Ovary (tissue), 9 donors: Measurements from ENCODE around the gene NT5C2. TPM values are rescaled to one million over a fixed set of nuclear protein-coding genes. Genes with fewer than 3 reads are reported as not detected.

Experiments used
- DNase-seq, 5 donors: peaks; one replicate each; pipeline ENCODE4 v3.0.0-alpha.2; 2019 to 2020
- H3K27ac ChIP-seq, 2 donors: fragments of 200-600 bp; one replicate each; pipeline versions ENCODE4 v1.5.1 to v1.8.0; 2019 to 2022
- H3K27me3 ChIP-seq: fragments of 200-600 bp; one replicate; pipeline ENCODE4 v1.8.0; 2022
- H3K36me3 ChIP-seq: fragments of 200-600 bp; sonication (generic); one replicate; pipeline ENCODE4 v1.5.1; 2019
- H3K4me1 ChIP-seq: one replicate; pipeline ENCODE4 v1.8.1; 2013; ENCODE audit warnings: mild to moderate bottlenecking, moderate library complexity; ENCODE audit not compliant: insufficient read depth
- H3K4me3 ChIP-seq: fragments of 200-600 bp; sonication (generic); one replicate; pipeline ENCODE4 v1.5.1; 2017
- H3K9me3 ChIP-seq, 2 donors: fragments of 200-600 bp in 1 of 2; sonication (generic) in 1 of 2; one replicate each; pipeline versions ENCODE4 v1.5.1 to v1.8.1; 2013 to 2019; ENCODE audit warnings: mild to moderate bottlenecking in 1 of 2, moderate library complexity in 1 of 2
- CTCF ChIP-seq, 3 donors: fragments of 450-650 bp in 2 of 3; fragments of 200-600 bp in 1 of 3; IDR thresholded peaks; one replicate each; pipeline versions ENCODE4 v1.5.1 to v1.8.0; 2016 to 2022; ENCODE audit warnings: antibody characterized with exemption in 3 of 3, mild to moderate bottlenecking in 1 of 3
- EP300 ChIP-seq: sonication (generic); formaldehyde crosslinking; IDR thresholded peaks from one replicate; pipeline ENCODE4 v1.6.1; 2017; ENCODE audit warnings: antibody characterized with exemption
- POLR2A ChIP-seq: fragments of 450-650 bp; IDR thresholded peaks from one replicate; pipeline ENCODE4 v1.6.1; 2017; ENCODE audit warnings: antibody characterized with exemption, mild to moderate bottlenecking, moderate library complexity
- WGBS, 3 donors: extraction: QIAGEN DNeasy Blood & Tissue Kit in 1 of 3; methylation state at CpG; one replicate each; pipeline versions ENCODE4 v1.1.5 to v1.1.7; 2013 to 2017; 5-methylcytosine and 5-hydroxymethylcytosine counted together
- intact Hi-C, 4 donors: fragments of 100-400 bp; cut with DNase I; formaldehyde crosslinking; loops; one replicate each; pipeline versions ENCODE4 v1.11.0 to v1.15.1; 2022 to 2023
- polyA plus RNA-seq, 2 donors: library from polyadenylated mRNA; stranded (reverse); fragments of 200-250 nt in 1 of 2; fragments of 350-450 nt in 1 of 2; fragmentation: Illumina TruSeq in 1 of 2; extraction: RNeasy Lipid Tissue Mini Kit (QIAGEN cat#74804) in 1 of 2; gene quantifications; one replicate each; pipeline ENCODE4 v1.2.3, GENCODE V29; 2013 to 2014
- total RNA-seq, 7 donors: library from RNA; depleted of rRNA in 2 of 7; stranded (reverse); fragments of >200 nt in 2 of 7; fragmentation: NEBNext Ultra II Directional in 3 of 7; extraction: Animal tissue kit (Norgen Biotek cat#: 25700) in 3 of 7; gene quantifications; one replicate each; pipeline versions ENCODE4 v1.1.0 to v1.2.4, GENCODE V29; 2016 to 2023
- donor health status: DM: no; HTN: no; CAD: no; lungs with moderate emphysema.
- donor health status: DM: no; HTN: no; CAD: no.
- donor health status: Bipolar disorder and iron deficiency.
- donor health status: DM: yes; HTN: yes; CAD: no.
- donor health status: DM: no; HTN: no; CAD: no.
- donor health status: DM: yes; HTN: yes; CAD: no.

NT5C2 gene
- total and polyA plus RNA-seq, 9 donors, result 49.1 to 92.3 (median 62.0) TPM

GRCh38 chr10:103072891-103073290 is 120.2 kb downstream of the NT5C2 start:
- Histone ChIP-seq H3K27me3 (no peaks in the 10 kb centered on the region), H3K36me3 (no peaks in the 10 kb centered on the region), H3K9me3 (no peaks in the 10 kb centered on the region), H3K4me1 (peaks cover 2% of the 10 kb centered on the region), H3K27ac (no peak overlapping the region), H3K4me3 (no peak overlapping the region)
- no peak for DNase-seq
- TF ChIP-seq CTCF (IDR thresholded peaks at IDR 0.05), result no peak
- no peak for TF ChIP-seq POLR2A
- TF ChIP-seq EP300, result no peak
- 97 to 99% (median 97%) methylated on average over 8 of the region's 8 CpGs for WGBS, 3 donors
- intact Hi-C loops, result loop anchor here in 3 of 4 donors (10.0 kb wide), 4 partner anchors 172 to 348 kb away; partner anchors contain the start of genes CYP17A1 (in 1 of the 3) and RPEL1 (in 1 of the 3)

GRCh38 chr10:103072276-103072675 is 120.8 kb downstream of the NT5C2 start:
- no peaks in the 10 kb centered on the region for H3K9me3 ChIP-seq
- H3K4me1 ChIP-seq, result no peaks in the 10 kb centered on the region
- no peak for DNase-seq
- intact Hi-C loops, result loop anchor here in 3 of 4 donors (10.0 kb wide), 4 partner anchors 173 to 347 kb away; partner anchors contain the start of genes CYP17A1 (in 1 of the 3) and RPEL1 (in 1 of the 3)
- no peaks in the 10 kb centered on the region for H3K27me3 ChIP-seq
- no peak overlapping the region for H3K27ac ChIP-seq
- no peak for TF ChIP-seq EP300
- TF ChIP-seq POLR2A, result no peak
- no peak for TF ChIP-seq CTCF (IDR thresholded peaks at IDR 0.05)
- H3K36me3 ChIP-seq, result no peaks in the 10 kb centered on the region
- WGBS, 3 donors, result 90 to 92% (median 92%) methylated on average over 22 of the region's 22 CpGs
- H3K4me3 ChIP-seq, result no peak overlapping the region

GRCh38 chr10:103069453-103070331 is 123.4 kb downstream of the NT5C2 start:
- DNase-seq, result peak; percentile 54 to 75 (median 73)
- no peaks in the 10 kb centered on the region for H3K36me3 ChIP-seq
- no peaks in the 10 kb centered on the region for H3K27me3 ChIP-seq
- no peak overlapping the region for H3K4me3 ChIP-seq
- no peaks in the 10 kb centered on the region for H3K4me1 ChIP-seq
- TF ChIP-seq CTCF (IDR thresholded peaks at IDR 0.05) (peak; percentile 70 to 74 (median 73)), POLR2A (no peak)
- no peak overlapping the region for H3K27ac ChIP-seq
- H3K9me3 ChIP-seq, result no peaks in the 10 kb centered on the region
- 37 to 42% (median 42%) methylated on average over 16 of the region's 16 CpGs for WGBS, 3 donors
- intact Hi-C loops, result loop anchor here (1.0 to 10.0 kb wide), 8 partner anchors 152 to 345 kb away; partner anchors contain the start of genes CYP17A1 (in 3 of the 4), CNNM2 (in 2 of the 4) and RPEL1 (in 1 of the 4)

GRCh38 chr10:103067956-103068355 is 125.1 kb downstream of the NT5C2 start:
- Histone ChIP-seq H3K27me3 (no peaks in the 10 kb centered on the region), H3K27ac (no peak overlapping the region), H3K36me3 (no peaks in the 10 kb centered on the region), H3K4me3 (no peak overlapping the region), H3K4me1 (no peaks in the 10 kb centered on the region), H3K9me3 (no peaks in the 10 kb centered on the region)
- TF ChIP-seq CTCF (IDR thresholded peaks at IDR 0.05), result no peak
- TF ChIP-seq POLR2A, result no peak
- TF ChIP-seq EP300, result no peak
- DNase-seq, result no peak
- WGBS, 3 donors, result 80 to 85% (median 80%) methylated on average over 6 of the region's 6 CpGs
- intact Hi-C loops, result loop anchor here (2.0 to 10.0 kb wide), 5 partner anchors 151 to 333 kb away; partner anchors contain the start of genes CNNM2 (in 2 of the 4) and CYP17A1 (in 2 of the 4)
